Heart left ventricle (tissue), 16 donors: ENCODE results near the gene NUDT3. TPM values are rescaled to one million over a fixed set of nuclear protein-coding genes. Genes with fewer than 3 reads are reported as not detected.
A peak's percentile ranks its signal among the peaks of the same experiment; 100 is the strongest.

ENCODE experiments used
- ATAC-seq, 4 donors: fragments of 200-7000 bp; cut with Tn5 transposase; one replicate each; pipeline ENCODE4 v1.9.1; 2020 to 2022; ENCODE audit warnings: moderate library complexity in 4 of 4, mild to moderate bottlenecking in 3 of 4, moderate number of reproducible peaks in 1 of 4
- DNase-seq, 5 donors: peaks; one replicate each; pipeline ENCODE4 v3.0.0-alpha.2; 2020
- H3K27ac ChIP-seq, 12 donors: fragments of 200-600 bp; sonication (generic) in 4 of 12; one replicate each; pipeline versions ENCODE4 v1.5.0 to v1.8.0; 2016 to 2022; ENCODE audit warnings: mild to moderate bottlenecking in 2 of 12
- H3K27me3 ChIP-seq, 9 donors: fragments of 200-600 bp; sonication (generic) in 2 of 9; one replicate each; pipeline versions ENCODE4 v1.5.1 to v1.8.0; 2016 to 2022; ENCODE audit warnings: mild to moderate bottlenecking in 3 of 9
- H3K36me3 ChIP-seq, 9 donors: fragments of 200-600 bp; sonication (generic) in 2 of 9; one replicate each; pipeline versions ENCODE4 v1.5.0 to v1.8.0; 2018 to 2022; ENCODE audit warnings: mild to moderate bottlenecking in 2 of 9
- H3K4me1 ChIP-seq, 12 donors: fragments of 200-600 bp; sonication (generic) in 4 of 12; one replicate each; pipeline versions ENCODE4 v1.5.0 to v1.8.0; 2016 to 2022; ENCODE audit warnings: mild to moderate bottlenecking in 3 of 12
- H3K4me3 ChIP-seq, 12 donors: fragments of 200-600 bp; sonication (generic) in 4 of 12; one replicate each; pipeline versions ENCODE4 v1.5.0 to v1.8.0; 2017 to 2022; ENCODE audit warnings: mild to moderate bottlenecking in 9 of 12, moderate library complexity in 4 of 12
- H3K9me3 ChIP-seq, 12 donors: fragments of 200-600 bp; sonication (generic) in 4 of 12; one replicate each; pipeline versions ENCODE4 v1.5.0 to v1.8.0; 2016 to 2022; ENCODE audit warnings: mild to moderate bottlenecking in 1 of 12
- POLR2A ChIP-seq, 2 donors: fragments of 450-650 bp; IDR thresholded peaks; one replicate each; pipeline ENCODE4 v1.6.1; 2017; ENCODE audit warnings: antibody characterized with exemption in 2 of 2, mild to moderate bottlenecking in 2 of 2, moderate library complexity in 2 of 2
- WGBS, 4 donors: extraction: QIAGEN DNeasy Blood & Tissue Kit in 2 of 4; methylation state at CpG; one replicate each; pipeline versions ENCODE4 v1.1.5 to v1.1.7; 2013 to 2018; 5-methylcytosine and 5-hydroxymethylcytosine counted together
- intact Hi-C, 10 donors: fragments of 100-400 bp; cut with DNase I; formaldehyde crosslinking; loops; one replicate each; pipeline versions ENCODE4 v1.11.1 to v1.14.2; 2022
- polyA plus RNA-seq, 2 donors: library from polyadenylated mRNA; stranded (reverse); fragments of 200-250 nt; gene quantifications; one replicate each; pipeline ENCODE4 v1.2.3, GENCODE V29; 2013
- total RNA-seq, 9 donors: library from RNA; depleted of rRNA in 2 of 9; stranded (reverse); fragments of >200 nt in 2 of 9; fragmentation: NEBNext Ultra II Directional in 3 of 9; extraction: Animal tissue kit (Norgen Biotek cat#: 25700) in 3 of 9; gene quantifications; one replicate each; pipeline versions ENCODE4 v1.1.0 to v1.2.4, GENCODE V29; 2016 to 2023
- TF ChIP-seq, protein P1 (sequence below), 12 donors: fragments of 200-600 bp; sonication (generic) in 4 of 12; IDR thresholded peaks; one replicate each; pipeline versions ENCODE4 v1.5.0 to v1.8.0; 2018 to 2022; ENCODE audit warnings: antibody characterized with exemption in 12 of 12, mild to moderate bottlenecking in 5 of 12
- donor health status: ischemic (EF 13 %, LVEDD 7.1; RV severe dilation, severe dysfunction).
- donor health status: healthy with polysubstance abuse.
- donor health status: DM: no; HTN: yes; CAD: no.
- donor health status: DM: no; HTN: no; CAD: no.
- donor health status: ischemic (EF 25% LVEDD 6.9; RV normal size, moderate dysfunction).
- donor health status: ischemic (EF 25% LVEDD 5.7; RV mildly dilated, moderate dysfunction).
- donor health status: healthy.
- donor health status: DM: yes; HTN: yes; CAD: no.
- donor health status: ischemic (EF 35%, LVEDD 5.7; RV mildly dilated, moderate dysfunction).
- donor health status: nonischemic (EF 11% LVEDD 7.7; RV severe dilation, severe dysfunction).
- donor health status: DM: yes; HTN: yes; CAD: no.
- donor health status: PGD.
- donor health status: ischemic (EF 29% LVEDD 5.4; RV normal size, mild dysfunction).
- donor health status: nonischemic (EF 23%, LVEDD 6.1; RV moderate dilation, normal function).

NUDT3 gene
- total and polyA plus RNA-seq, 11 donors = 15.9 to 68.4 (median 54.5) TPM

DNA sequence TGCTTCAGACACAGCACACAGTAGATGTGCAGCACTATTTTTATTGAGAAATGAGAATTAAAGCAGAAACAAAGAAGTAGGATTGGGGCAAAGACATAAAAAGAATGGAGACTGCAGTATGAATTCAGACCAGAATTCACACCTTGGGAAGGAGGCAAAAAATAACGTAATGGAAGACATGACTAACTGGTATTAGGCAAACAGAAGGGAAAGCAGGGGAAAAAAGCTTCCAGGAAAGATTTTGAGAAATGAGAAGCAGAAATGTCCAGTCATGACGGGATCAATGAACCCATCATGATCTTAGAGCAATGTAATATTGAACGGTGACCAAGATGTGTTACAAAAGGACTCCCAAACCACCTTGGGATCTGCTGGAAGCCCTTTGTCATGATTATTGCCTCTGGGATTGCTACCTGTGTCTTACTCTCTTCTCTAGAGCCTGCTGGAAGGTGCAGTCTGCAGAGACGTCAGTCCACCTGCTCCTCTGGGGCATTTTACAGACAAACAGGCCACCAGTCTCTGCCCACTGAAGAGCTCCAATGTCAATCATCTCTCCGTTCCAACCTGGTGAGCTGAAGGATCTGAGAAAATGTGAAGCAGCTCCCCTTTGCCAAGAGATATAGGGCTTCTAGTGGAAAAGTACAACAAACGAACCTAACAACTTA, 8.7 kb downstream of the NUDT3 start:
- DNase-seq (no peak), ATAC-seq (peak in 3 of 4 donors; percentile 4 to 34 (median 8))
- intact Hi-C loops = loop anchor here in 2 of 10 donors (10.0 kb wide), 2 partner anchors 49 to 109 kb away; no protein-coding TSS in a partner anchor
- Histone ChIP-seq H3K9me3 (no peaks in the 10 kb centered on the region), H3K27me3 (no peaks in the 10 kb centered on the region), H3K27ac (peak overlapping the region in 10 of 12 donors; percentile 11 to 63 (median 50)), H3K4me3 (no peak overlapping the region), H3K4me1 (peaks cover 0 to 72% (median 47%) of the 10 kb centered on the region in 12 donors), H3K36me3 (peaks cover 0 to 9% (median 0%) of the 10 kb centered on the region in 9 donors)
- TF ChIP-seq POLR2A (IDR thresholded peaks at IDR 0.05) = no peak
- TF ChIP-seq, protein P1, sequence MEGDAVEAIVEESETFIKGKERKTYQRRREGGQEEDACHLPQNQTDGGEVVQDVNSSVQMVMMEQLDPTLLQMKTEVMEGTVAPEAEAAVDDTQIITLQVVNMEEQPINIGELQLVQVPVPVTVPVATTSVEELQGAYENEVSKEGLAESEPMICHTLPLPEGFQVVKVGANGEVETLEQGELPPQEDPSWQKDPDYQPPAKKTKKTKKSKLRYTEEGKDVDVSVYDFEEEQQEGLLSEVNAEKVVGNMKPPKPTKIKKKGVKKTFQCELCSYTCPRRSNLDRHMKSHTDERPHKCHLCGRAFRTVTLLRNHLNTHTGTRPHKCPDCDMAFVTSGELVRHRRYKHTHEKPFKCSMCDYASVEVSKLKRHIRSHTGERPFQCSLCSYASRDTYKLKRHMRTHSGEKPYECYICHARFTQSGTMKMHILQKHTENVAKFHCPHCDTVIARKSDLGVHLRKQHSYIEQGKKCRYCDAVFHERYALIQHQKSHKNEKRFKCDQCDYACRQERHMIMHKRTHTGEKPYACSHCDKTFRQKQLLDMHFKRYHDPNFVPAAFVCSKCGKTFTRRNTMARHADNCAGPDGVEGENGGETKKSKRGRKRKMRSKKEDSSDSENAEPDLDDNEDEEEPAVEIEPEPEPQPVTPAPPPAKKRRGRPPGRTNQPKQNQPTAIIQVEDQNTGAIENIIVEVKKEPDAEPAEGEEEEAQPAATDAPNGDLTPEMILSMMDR (IDR thresholded peaks at IDR 0.05) = no peak
- WGBS, 4 donors = 52 to 64% (median 55%) methylated on average over 6 of the region's 6 CpGs

DNA sequence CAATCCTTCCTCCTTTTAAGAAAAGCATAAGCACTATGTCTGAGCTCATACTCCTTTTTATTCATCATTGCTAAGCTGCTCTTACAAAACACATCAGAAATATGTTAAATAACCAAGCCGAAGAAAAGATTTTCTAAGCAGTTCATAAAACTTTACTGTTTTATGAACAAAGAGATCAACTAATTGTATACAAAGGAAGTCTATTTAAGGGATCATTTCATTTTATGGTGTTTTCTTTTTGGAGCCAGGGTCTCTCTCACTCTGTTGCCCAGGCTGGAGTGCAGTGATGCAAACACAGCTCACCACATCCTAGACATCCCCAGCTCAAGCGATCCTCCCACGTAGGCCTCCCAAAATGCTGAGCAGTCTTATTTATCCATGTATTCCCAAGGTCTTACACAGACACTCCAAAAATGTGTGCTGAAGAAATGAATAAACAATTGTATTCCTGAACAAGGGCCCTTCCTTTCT, 9.3 kb downstream of the NUDT3 start:
- peaks cover 0 to 9% (median 0%) of the 10 kb centered on the region in 9 donors for H3K36me3 ChIP-seq
- DNase-seq (no peak), ATAC-seq (peak in 3 of 4 donors; percentile 48 to 73 (median 59))
- no peaks in the 10 kb centered on the region for H3K9me3 ChIP-seq
- H3K4me1 ChIP-seq = peaks cover 0 to 70% (median 43%) of the 10 kb centered on the region in 12 donors
- TF ChIP-seq POLR2A (IDR thresholded peaks at IDR 0.05) = no peak
- TF ChIP-seq, protein P1 (IDR thresholded peaks at IDR 0.05) = no peak
- H3K27ac ChIP-seq = peak overlapping the region in 6 of 12 donors; percentile 34 to 63 (median 54)
- H3K4me3 ChIP-seq = no peak overlapping the region
- H3K27me3 ChIP-seq = no peaks in the 10 kb centered on the region
- 66 to 75% (median 69%) methylated on average over 3 of the region's 3 CpGs for WGBS, 4 donors
- intact Hi-C loops = loop anchor here in 2 of 10 donors (10.0 kb wide), 2 partner anchors 48 to 108 kb away; no protein-coding TSS in a partner anchor

DNA sequence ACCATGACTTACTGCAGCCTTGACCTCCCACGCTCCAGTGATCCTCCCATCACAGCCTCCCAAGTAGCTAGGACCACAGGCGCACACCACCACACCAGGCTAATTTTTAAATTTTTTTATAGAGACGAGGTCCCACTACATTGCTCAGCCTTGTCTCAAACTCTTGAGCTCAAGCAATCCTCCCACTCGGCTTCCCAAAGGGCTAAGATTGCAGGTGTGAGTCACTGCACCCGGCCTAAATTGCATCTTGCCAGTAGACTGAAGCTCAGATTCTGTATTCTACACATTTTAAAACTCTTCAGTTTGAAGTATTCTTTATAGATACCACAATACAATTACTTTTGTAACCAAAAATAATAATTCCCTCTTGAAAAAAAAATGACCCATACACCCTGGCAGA, 11.4 kb downstream of the NUDT3 start:
- Histone ChIP-seq H3K9me3 (no peaks in the 10 kb centered on the region), H3K27me3 (no peaks in the 10 kb centered on the region), H3K4me1 (peaks cover 0 to 58% (median 29%) of the 10 kb centered on the region in 12 donors), H3K27ac (no peak overlapping the region), H3K36me3 (peaks cover 0 to 9% (median 0%) of the 10 kb centered on the region in 9 donors), H3K4me3 (no peak overlapping the region)
- no peak for DNase-seq
- ATAC-seq = no peak
- TF ChIP-seq, protein P1 (IDR thresholded peaks at IDR 0.05) = no peak
- TF ChIP-seq POLR2A (IDR thresholded peaks at IDR 0.05) = no peak
- intact Hi-C loops = loop anchor here in 2 of 10 donors (10.0 kb wide), 2 partner anchors 46 to 106 kb away; no protein-coding TSS in a partner anchor
- 88 to 95% (median 92%) methylated on average over 5 of the region's 5 CpGs for WGBS, 4 donors

DNA sequence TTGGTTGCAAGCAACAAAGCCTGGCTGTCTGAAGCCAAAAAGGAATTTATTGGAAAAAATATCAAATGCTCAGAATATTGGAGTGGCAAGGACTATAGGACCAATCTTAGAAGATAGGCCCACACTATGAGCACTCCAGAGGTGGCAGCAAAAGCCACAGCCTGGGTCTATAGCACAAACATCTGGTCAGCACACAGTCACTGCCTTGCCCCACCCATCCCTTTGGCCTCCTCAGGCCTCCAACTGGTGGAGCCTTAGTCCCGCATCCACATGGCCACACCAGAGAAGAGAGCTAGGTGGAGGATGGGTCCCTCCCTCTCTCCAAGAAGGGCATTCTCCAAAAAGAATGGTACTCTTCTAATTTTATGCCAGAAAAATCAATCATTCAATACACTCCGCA, 14.0 kb downstream of the NUDT3 start:
- intact Hi-C loops = no loop called here
- Histone ChIP-seq H3K27me3 (no peaks in the 10 kb centered on the region), H3K9me3 (no peaks in the 10 kb centered on the region), H3K4me3 (no peak overlapping the region), H3K4me1 (peaks cover 0 to 52% (median 17%) of the 10 kb centered on the region in 12 donors), H3K36me3 (peaks cover 0 to 9% (median 0%) of the 10 kb centered on the region in 9 donors), H3K27ac (no peak overlapping the region)
- DNase-seq (no peak), ATAC-seq (peak in 1 of 4 donors; percentile 27)
- TF ChIP-seq, protein P1 (IDR thresholded peaks at IDR 0.05) = no peak
- TF ChIP-seq POLR2A (IDR thresholded peaks at IDR 0.05) = no peak
- 88 to 100% (median 98%) methylated on average over 2 of the region's 2 CpGs for WGBS, 4 donors
